Measurements from ENCODE around the gene ZKSCAN7.
"Not testable (repeated sequence)": the region's sequence is repeated elsewhere in the genome, so short reads cannot be mapped to it uniquely, and the experiment has no call there.

Gene ZKSCAN7

DNA sequence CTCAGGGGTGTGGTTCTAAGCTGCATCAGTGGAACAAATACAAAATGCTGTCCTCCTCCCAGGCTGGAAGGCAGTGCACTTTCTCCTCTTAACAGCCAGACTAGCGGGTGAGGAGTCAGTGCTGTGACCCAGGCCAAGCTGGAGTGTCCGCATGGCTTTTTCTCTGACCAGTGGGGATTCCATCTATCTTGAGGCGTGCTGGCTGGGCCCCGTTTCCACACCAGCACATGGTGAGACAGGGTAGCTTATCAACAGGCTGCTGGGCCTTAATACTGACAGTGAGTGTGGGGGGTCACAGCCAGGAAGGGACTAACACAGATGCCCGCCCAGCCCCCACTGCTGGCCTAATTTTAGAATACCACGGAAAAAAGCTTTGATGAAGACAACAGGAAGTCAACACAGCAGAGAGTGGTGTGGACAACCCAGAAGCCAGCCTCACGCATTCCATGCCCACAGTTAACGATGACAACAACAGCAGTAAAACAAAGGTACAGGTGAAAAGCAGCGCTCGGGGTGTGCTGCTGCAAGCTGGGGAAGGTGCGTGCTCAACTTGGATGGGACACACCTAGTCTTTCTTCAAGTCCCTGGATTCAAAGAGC is 22.5 kb downstream of the ZKSCAN7 start:
- DNase-seq: not testable (repeated sequence)

DNA sequence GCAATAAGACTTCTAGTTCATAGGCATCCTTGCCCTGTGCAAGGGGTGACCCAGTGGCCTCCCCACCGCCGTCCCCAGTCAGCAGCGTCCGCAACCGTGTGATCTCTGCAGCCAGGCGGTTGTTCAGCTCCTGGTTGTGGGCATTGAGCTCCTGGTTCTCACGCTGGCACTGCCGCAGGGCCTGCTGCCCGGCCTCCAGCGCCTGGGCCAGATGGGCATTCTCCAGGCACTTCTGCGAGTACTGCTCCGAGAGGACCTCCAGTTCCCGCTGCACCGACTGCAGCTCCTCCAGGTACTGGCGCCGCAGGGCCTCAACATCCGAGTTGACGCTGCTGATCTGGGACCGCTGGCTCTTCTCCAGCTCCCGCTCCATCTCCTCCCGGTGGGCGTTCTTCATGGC is 23.3 kb downstream of the ZKSCAN7 start:
- DNase-seq: not testable (repeated sequence)

DNA sequence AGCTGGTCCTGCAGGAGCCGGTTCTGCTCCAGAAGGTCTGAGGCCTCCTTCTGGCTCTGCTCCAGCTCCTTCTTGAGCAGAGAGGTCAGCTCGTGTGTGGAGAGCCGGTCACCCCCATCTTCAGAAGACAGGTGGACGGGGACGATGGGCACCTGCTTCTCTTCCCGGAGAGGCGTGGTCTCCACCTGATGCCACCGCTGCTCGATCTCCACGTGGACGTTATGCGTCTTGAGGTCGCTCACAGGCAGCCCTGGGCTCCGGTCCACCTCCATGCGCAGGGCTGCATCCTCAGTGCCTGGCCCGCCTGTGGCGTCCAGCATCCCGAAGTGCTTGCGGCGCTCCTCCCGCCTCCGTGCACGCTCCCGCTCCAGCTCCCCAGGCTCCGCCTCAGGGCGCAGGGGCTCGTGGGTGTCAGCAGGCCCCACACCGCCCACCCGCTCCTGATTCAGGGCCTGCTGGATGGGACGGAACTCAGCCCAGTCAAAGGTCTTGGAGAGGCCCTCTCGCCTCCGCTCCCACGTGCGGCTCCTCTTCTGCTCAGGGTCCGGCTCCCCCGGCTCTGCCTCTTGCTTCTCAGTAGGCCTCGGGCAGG is 24.0 kb downstream of the ZKSCAN7 start:
- not testable (repeated sequence) for DNase-seq

- not testable (repeated sequence) for DNase-seq
Measured at GRCh38 chr3:44579749-44580148, 24.8 kb downstream of the ZKSCAN7 start.

DNA sequence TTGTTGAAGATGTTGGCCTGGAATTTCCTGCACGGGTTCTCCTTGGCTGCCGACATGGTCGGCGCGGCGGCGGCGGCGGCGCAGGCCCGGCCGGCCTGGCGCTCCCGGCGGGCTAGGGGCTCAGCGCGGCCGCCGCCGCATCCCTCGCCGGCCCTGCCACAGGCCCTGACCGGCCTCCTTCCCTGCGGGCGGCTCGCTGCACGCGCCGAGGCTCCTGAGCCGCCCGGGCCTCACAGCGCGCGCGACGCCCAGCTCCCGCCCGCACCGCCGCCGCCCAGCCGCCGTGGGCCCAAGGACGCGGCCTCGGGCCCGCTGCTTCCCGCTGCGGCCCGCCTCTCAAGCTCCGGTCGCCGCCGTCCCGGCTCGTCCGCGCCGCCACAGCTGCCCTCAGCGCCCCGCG is 26.0 kb downstream of the ZKSCAN7 start:
- not testable (repeated sequence) for DNase-seq

DNA sequence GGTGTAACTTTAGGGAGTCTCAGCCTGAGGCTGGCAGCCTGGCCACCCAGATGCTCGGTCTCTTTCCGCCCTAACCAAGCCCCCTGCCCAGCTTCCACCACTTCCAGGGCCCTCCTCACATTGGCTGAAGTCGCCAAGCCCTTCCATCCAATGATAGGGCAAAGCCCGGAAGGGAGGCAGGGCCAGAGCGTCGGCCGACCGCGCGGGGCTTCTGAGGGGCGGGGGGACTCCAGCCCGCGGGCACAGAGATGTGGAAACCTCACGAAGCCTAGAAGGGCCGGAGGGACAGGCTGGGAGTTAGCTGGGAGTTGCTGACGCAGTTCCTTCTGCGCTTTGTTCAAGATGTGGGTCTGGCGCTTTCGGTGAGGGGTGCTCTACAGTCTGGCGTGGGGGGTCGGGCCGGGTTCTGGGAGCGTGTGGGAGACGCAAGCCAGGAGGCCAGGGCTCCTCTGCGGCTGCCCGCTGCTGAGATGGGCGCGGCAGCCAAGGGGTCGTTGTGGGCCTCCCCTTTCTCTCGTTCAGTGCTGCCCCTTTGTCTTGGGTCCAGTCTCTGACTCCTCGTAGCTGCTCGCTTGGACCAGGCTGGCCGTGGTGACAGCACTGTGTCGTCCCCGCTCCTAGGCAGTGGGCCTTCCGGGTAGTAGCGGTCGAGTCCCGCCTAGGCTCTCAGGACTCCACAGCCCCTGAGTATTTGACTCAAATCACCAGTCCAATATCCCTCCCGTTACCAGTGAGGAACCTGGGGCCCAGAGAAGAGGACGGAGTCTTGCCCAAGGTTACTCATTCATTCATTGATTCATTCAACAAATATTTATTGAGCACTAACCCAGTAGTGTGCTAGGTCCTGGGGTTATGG is 29.9 kb downstream of the ZKSCAN7 start, which contains the start of gene ZNF660:
ZNF660 (plus strand) TSS at position 319 of the 856 bp plus-strand sequence. CDS start 9,230 bp downstream, outside the sequence.
- DNase-seq: no peak

GRCh38 chr3:44596621-44597020 is 41.6 kb downstream of the ZKSCAN7 start:
- DNase-seq: no peak

GRCh38 chr3:44601749-44602148 is 46.8 kb downstream of the ZKSCAN7 start:
- no peak for DNase-seq

GRCh38 chr3:44612678-44613077 is 57.7 kb downstream of the ZKSCAN7 start:
- DNase-seq: no peak

All from activated CD4-positive, CD25-positive, alpha-beta regulatory T cell (primary cell).